ENCODE measurements around the gene GLRX. TPM values are rescaled to one million over a fixed set of nuclear protein-coding genes. Genes with fewer than 3 reads are reported as not detected.

The GLRX gene
- total and polyA plus RNA-seq, 2 of the 13 experiments (the other 11 are each of a cell fraction or from before 2014, with no cell fraction given): 63.8 to 499 TPM

GRCh38 chr5:95841914-95842812 lies 19.6 kb upstream of the GLRX start:
- FAIRE-seq: no peak
- no peak for TF ChIP-seq IRF1 (CRISPR knock-in tag; IDR thresholded peaks at IDR 0.05; ENCODE audit: low read depth)
- TF ChIP-seq POLR2A (IDR thresholded peaks at IDR 0.05; ENCODE audit: insufficient read depth in 1 of 2, low read depth in 2 of 2, low read length in 2 of 2): no peak
- no peak for TF ChIP-seq CBFB (CRISPR knock-in tag; IDR thresholded peaks at IDR 0.05)
- no peak for TF ChIP-seq HNRNPL (IDR thresholded peaks at IDR 0.05; ENCODE audit: low read depth, low read length)
- peak in 1 of 2 experiments; percentile 64; a peak in 2 of 4 replicates for TF ChIP-seq ATF4 (CRISPR knock-in tag; IDR thresholded peaks at IDR 0.05)
- no peak for TF ChIP-seq CEBPZ (IDR thresholded peaks at IDR 0.05; ENCODE audit: low read length)
- TF ChIP-seq KIAA2018 (CRISPR knock-in tag; IDR thresholded peaks at IDR 0.05; ENCODE audit: borderline replicate concordance): no peak
- TF ChIP-seq IRX3 (CRISPR knock-in tag; IDR thresholded peaks at IDR 0.05; ENCODE audit: borderline replicate concordance, low read depth): no peak

More at GRCh38 chr5:95841914-95842812, 19.6 kb upstream of the GLRX start:
- no peak overlapping the region for H2AFZ ChIP-seq (ENCODE audit: low read length)
- intact Hi-C loops (cut with micrococcal nuclease; ENCODE audit: unreplicated experiment) (loop anchor here (2.0 to 10.0 kb wide), 4 partner anchors 19 to 877 kb away; partner anchors contain the start of genes ARSK, GLRX and SKIC3), in situ Hi-C loops (cut with HindIII; ENCODE audit: extremely low pct_ligation_motif_present, low pct_unique_long_range_greater_than_20kb) (loop anchor here (5.0 to 25.0 kb wide), 3 partner anchors 200 to 555 kb away; partner anchors contain the start of genes ARSK, MCTP1 and SKIC3)
- no peak overlapping the region for H3K9ac ChIP-seq (ENCODE audit: insufficient read depth, low read depth, low read length)
- H3K4me3 ChIP-seq (replicated peaks in 1 of 3; ENCODE audit: insufficient read depth in 1 of 3, low read depth in 2 of 3, low read length in 3 of 3): no peak overlapping the region
- WGBS (ENCODE audit: low lambda C conversion rate): 65% methylated on average over 8 of the region's 8 CpGs
- peaks cover 73% of the 10 kb centered on the region for H3K4me1 ChIP-seq (ENCODE audit: insufficient read depth, low read length)
- no peak for ATAC-seq
- H3K79me2 ChIP-seq (ENCODE audit: insufficient read depth, low read length): no peaks in the 10 kb centered on the region
- CTCF ChIA-PET (ENCODE audit: low intra/inter-chr PET ratio, low total read pairs): interaction anchor here (1.5 to 1.8 kb wide), 2 partner anchors 7 to 61 kb away, joined by 8 to 11 read pairs; no protein-coding TSS in a partner anchor
- BruUV-seq (replicated peaks): no TSS peak
- no peaks in the 10 kb centered on the region for H3K36me3 ChIP-seq (replicated peaks in 1 of 2; ENCODE audit: control insufficient read depth in 1 of 2, insufficient read depth in 2 of 2, low read length in 2 of 2)
- POLR2A ChIA-PET: interaction anchor here (1.0 to 1.2 kb wide), 2 partner anchors 14 to 20 kb away, joined by 3 to 5 read pairs; partner anchors contain the start of gene GLRX
- H3K9me3 ChIP-seq (ENCODE audit: low read length): no peaks in the 10 kb centered on the region
- H3K4me2 ChIP-seq (ENCODE audit: low read depth, low read length): no peak overlapping the region
- no peaks in the 10 kb centered on the region for H3K27me3 ChIP-seq (ENCODE audit: control insufficient read depth in 1 of 2, insufficient read depth in 2 of 2, low read length in 2 of 2)
- H3K27ac ChIP-seq (ENCODE audit: extremely low read length, insufficient read depth, low read length): no peak overlapping the region
- H4K20me1 ChIP-seq (ENCODE audit: insufficient read depth, low read length): no peaks in the 10 kb centered on the region
- DNase-seq (ENCODE audit: low spot score): peak; percentile 47

Measured in HepG2 (cell line).